Aorta (tissue), 5 donors: ENCODE data around the gene PTPN13. TPM values are rescaled to one million over a fixed set of nuclear protein-coding genes. Genes with fewer than 3 reads are reported as not detected.

Experiments
- ATAC-seq: fragments of 200-7000 bp; cut with Tn5 transposase; one replicate; pipeline ENCODE4 v1.9.1; 2022; ENCODE audit warnings: moderate library complexity; ENCODE audit not compliant: low FRiP score
- DNase-seq, 2 donors: peaks; one replicate each; pipeline ENCODE4 v3.0.0-alpha.2; 2020
- H3K27ac ChIP-seq, 2 donors: one replicate each; pipeline ENCODE4 v1.5.1; 2013; ENCODE audit warnings: low read length in 2 of 2, mild to moderate bottlenecking in 2 of 2, moderate library complexity in 2 of 2, control low read depth in 1 of 2, inconsistent platforms in 1 of 2, low read depth in 1 of 2
- H3K27me3 ChIP-seq, 2 donors: one replicate each; pipeline ENCODE4 v1.6.1; 2013; ENCODE audit warnings: control low read depth in 1 of 2, low read length in 1 of 2, mild to moderate bottlenecking in 1 of 2, moderate library complexity in 1 of 2; ENCODE audit not compliant: insufficient read depth in 2 of 2, control insufficient read depth in 1 of 2
- H3K36me3 ChIP-seq, 2 donors: one replicate each; pipeline ENCODE4 v1.6.1; 2013; ENCODE audit warnings: control low read depth in 1 of 2, low read length in 1 of 2, mild to moderate bottlenecking in 1 of 2; ENCODE audit not compliant: insufficient read depth in 2 of 2, control insufficient read depth in 1 of 2
- H3K4me1 ChIP-seq, 2 donors: one replicate each; pipeline ENCODE4 v1.6.1; 2013; ENCODE audit warnings: low read length in 2 of 2, control low read depth in 1 of 2, mild to moderate bottlenecking in 1 of 2, moderate library complexity in 1 of 2; ENCODE audit not compliant: insufficient read depth in 2 of 2, control insufficient read depth in 1 of 2
- H3K4me3 ChIP-seq, 2 donors: one replicate each; pipeline ENCODE4 v1.5.1; 2013; ENCODE audit warnings: low read length in 2 of 2, control low read depth in 1 of 2, mild to moderate bottlenecking in 1 of 2
- H3K9me3 ChIP-seq: one replicate; pipeline ENCODE4 v1.6.1; 2013; ENCODE audit warnings: mild to moderate bottlenecking, low read length; ENCODE audit not compliant: control insufficient read depth
- WGBS, 2 donors: extraction: QIAGEN DNeasy Blood & Tissue Kit; methylation state at CpG; one replicate each; pipeline ENCODE4 v1.1.7; 2013; 5-methylcytosine and 5-hydroxymethylcytosine counted together
- intact Hi-C, 2 donors: fragments of 100-400 bp; cut with DNase I; formaldehyde crosslinking; loops; one replicate each; pipeline versions ENCODE4 v1.14.2 to v1.15.0; 2022
- polyA plus RNA-seq, 2 donors: library from polyadenylated mRNA; stranded (reverse); fragments of 200-250 nt; gene quantifications; one replicate each; pipeline ENCODE4 v1.2.3, GENCODE V29; 2013
- total RNA-seq, 2 donors: library from RNA; stranded (reverse); fragmentation: NEBNext Ultra II Directional; extraction: Animal tissue kit (Norgen Biotek cat#: 25700); gene quantifications; one replicate each; pipeline ENCODE4 v1.2.1, GENCODE V29; 2021
- donor health status: healthy with polysubstance abuse.
- donor health status: Bipolar disorder and iron deficiency.
- donor health status: DM: no; HTN: no; CAD: no.
- donor health status: DM: no; HTN: no; CAD: no.
- donor health status: DM: yes; HTN: yes; CAD: no.

The PTPN13 gene
- total and polyA plus RNA-seq, 4 donors = 1.4 to 30.1 (median 11.4) TPM

- H3K4me3 ChIP-seq = no peak overlapping the region
Measured at GRCh38 chr4:86558258-86558657, 35.9 kb upstream of the PTPN13 start.

GRCh38 chr4:86558797-86559196 lies 35.3 kb upstream of the PTPN13 start:
- H3K27me3 ChIP-seq = no peaks in the 10 kb centered on the region
- H3K27ac ChIP-seq = no peak overlapping the region
- no peaks in the 10 kb centered on the region for H3K36me3 ChIP-seq
- intact Hi-C loops = no loop called here
- H3K9me3 ChIP-seq = no peaks in the 10 kb centered on the region
- H3K4me3 ChIP-seq = no peak overlapping the region
- ATAC-seq (no peak), DNase-seq (no peak)
- H3K4me1 ChIP-seq = no peaks in the 10 kb centered on the region
- 94 to 98% methylated on average over 1 of the region's 1 CpG for WGBS, 2 donors

More at GRCh38 chr4:86558258-86558657, 35.9 kb upstream of the PTPN13 start:
- intact Hi-C loops = no loop called here
- DNase-seq = no peak
- Histone ChIP-seq H3K4me1 (no peaks in the 10 kb centered on the region), H3K27me3 (no peaks in the 10 kb centered on the region), H3K27ac (no peak overlapping the region), H3K36me3 (no peaks in the 10 kb centered on the region), H3K9me3 (no peaks in the 10 kb centered on the region)
- 95 to 97% methylated on average over 5 of the region's 5 CpGs for WGBS, 2 donors
- no peak for ATAC-seq

GRCh38 chr4:86560447-86560846 lies 33.7 kb upstream of the PTPN13 start:
- intact Hi-C loops = no loop called here
- Histone ChIP-seq H3K4me1 (no peaks in the 10 kb centered on the region), H3K36me3 (no peaks in the 10 kb centered on the region), H3K27ac (no peak overlapping the region), H3K4me3 (no peak overlapping the region), H3K27me3 (no peaks in the 10 kb centered on the region), H3K9me3 (no peaks in the 10 kb centered on the region)
- DNase-seq (no peak), ATAC-seq (no peak)
- WGBS, 2 donors = 83 to 91% methylated on average over 2 of the region's 2 CpGs

- no peaks in the 10 kb centered on the region for H3K27me3 ChIP-seq
- 90 to 94% methylated on average over 1 of the region's 1 CpG for WGBS, 2 donors
- H3K27ac ChIP-seq = no peak overlapping the region
- H3K9me3 ChIP-seq = no peaks in the 10 kb centered on the region
- H3K4me1 ChIP-seq = no peaks in the 10 kb centered on the region
- H3K4me3 ChIP-seq = no peak overlapping the region
- DNase-seq (no peak), ATAC-seq (no peak)
- intact Hi-C loops = no loop called here
- H3K36me3 ChIP-seq = no peaks in the 10 kb centered on the region
Measured at GRCh38 chr4:86561256-86561655, 32.9 kb upstream of the PTPN13 start.

GRCh38 chr4:86563416-86563815 lies 30.7 kb upstream of the PTPN13 start:
- Histone ChIP-seq H3K9me3 (no peaks in the 10 kb centered on the region), H3K27ac (no peak overlapping the region), H3K27me3 (no peaks in the 10 kb centered on the region), H3K4me1 (no peaks in the 10 kb centered on the region), H3K36me3 (no peaks in the 10 kb centered on the region), H3K4me3 (no peak overlapping the region)
- intact Hi-C loops = no loop called here
- DNase-seq (no peak), ATAC-seq (no peak)
- WGBS, 2 donors = 94 to 96% methylated on average over 2 of the region's 2 CpGs

GRCh38 chr4:86564795-86565194 lies 29.3 kb upstream of the PTPN13 start:
- no peak for ATAC-seq

GRCh38 chr4:86565651-86566050 lies 28.5 kb upstream of the PTPN13 start:
- Histone ChIP-seq H3K4me1 (no peaks in the 10 kb centered on the region), H3K9me3 (no peaks in the 10 kb centered on the region), H3K27me3 (no peaks in the 10 kb centered on the region), H3K27ac (no peak overlapping the region), H3K4me3 (no peak overlapping the region), H3K36me3 (no peaks in the 10 kb centered on the region)
- DNase-seq = no peak
- 89 to 90% methylated on average over 2 of the region's 2 CpGs for WGBS, 2 donors
- no peak for ATAC-seq
- intact Hi-C loops = no loop called here

More at GRCh38 chr4:86564795-86565194, 29.3 kb upstream of the PTPN13 start:
- H3K27ac ChIP-seq = no peak overlapping the region
- no peaks in the 10 kb centered on the region for H3K27me3 ChIP-seq
- no peaks in the 10 kb centered on the region for H3K4me1 ChIP-seq
- H3K4me3 ChIP-seq = no peak overlapping the region
- 81 to 83% methylated on average over 5 of the region's 5 CpGs for WGBS, 2 donors
- intact Hi-C loops = no loop called here
- no peaks in the 10 kb centered on the region for H3K36me3 ChIP-seq
- H3K9me3 ChIP-seq = no peaks in the 10 kb centered on the region
- DNase-seq = no peak

- intact Hi-C loops = no loop called here
- no peaks in the 10 kb centered on the region for H3K4me1 ChIP-seq
- no peaks in the 10 kb centered on the region for H3K36me3 ChIP-seq
- no peak overlapping the region for H3K27ac ChIP-seq
- DNase-seq (no peak), ATAC-seq (no peak)
- no peak overlapping the region for H3K4me3 ChIP-seq
- H3K9me3 ChIP-seq = no peaks in the 10 kb centered on the region
- no peaks in the 10 kb centered on the region for H3K27me3 ChIP-seq
- 68 to 76% methylated on average over 6 of the region's 6 CpGs for WGBS, 2 donors
Measured at GRCh38 chr4:86569103-86569870, 24.8 kb upstream of the PTPN13 start.

- intact Hi-C loops = no loop called here
- no peak for DNase-seq
- Histone ChIP-seq H3K4me3 (no peak overlapping the region), H3K9me3 (no peaks in the 10 kb centered on the region), H3K27ac (no peak overlapping the region), H3K27me3 (no peaks in the 10 kb centered on the region), H3K36me3 (no peaks in the 10 kb centered on the region), H3K4me1 (no peaks in the 10 kb centered on the region)
- 94 to 99% methylated on average over 6 of the region's 6 CpGs for WGBS, 2 donors
- ATAC-seq = no peak
Measured at GRCh38 chr4:86579941-86580340, 14.2 kb upstream of the PTPN13 start.
